Stimulated activated CD8-positive, alpha-beta memory T cell treated with anti-CD3 and anti-CD28 coated beads, Interleukin-12 subunit alpha, Interleukin-12 subunit beta, amount 100 ng/mL, for 4 hours (primary cell): Measurements from ENCODE around the gene ARHGEF2.
"Not testable (repeated sequence)": the region's sequence is repeated elsewhere in the genome, so short reads cannot be mapped to it uniquely, and the experiment has no call there.

Source experiments
- DNase-seq: peaks from one replicate; pipeline ENCODE4 v3.0.0-alpha.2; 2020; ENCODE audit warnings: low read depth

Gene ARHGEF2

GRCh38 chr1:155942578-155943141 lies 35.7 kb downstream of the ARHGEF2 start:
- DNase-seq: no peak

GRCh38 chr1:155941845-155942531 lies 36.4 kb downstream of the ARHGEF2 start:
- no peak for DNase-seq

- DNase-seq: no peak
Observed at GRCh38 chr1:155940993-155941844, 37.1 kb downstream of the ARHGEF2 start, which contains the start of gene RXFP4. TSS of gene RXFP4 (plus strand) at chr1:155941638. CDS start at chr1:155941710, 72 bp downstream.

GRCh38 chr1:155940482-155940992 lies 37.8 kb downstream of the ARHGEF2 start:
- DNase-seq: no peak

- DNase-seq: no peak
Observed at GRCh38 chr1:155938220-155938627, 40.1 kb downstream of the ARHGEF2 start.

GRCh38 chr1:155934936-155935590 lies 43.3 kb downstream of the ARHGEF2 start:
- DNase-seq: no peak

GRCh38 chr1:155934097-155934935 lies 44.0 kb downstream of the ARHGEF2 start, which contains the start of gene KHDC4:
TSS of gene KHDC4 (minus strand) at chr1:155934413. CDS start at chr1:155934373, 40 bp downstream.
- peak; percentile 84 for DNase-seq

- no peak for DNase-seq
Observed at GRCh38 chr1:155933591-155934096, 44.7 kb downstream of the ARHGEF2 start.

- no peak for DNase-seq
Observed at GRCh38 chr1:155932487-155932886, 45.9 kb downstream of the ARHGEF2 start.

GRCh38 chr1:155932081-155932480 lies 46.3 kb downstream of the ARHGEF2 start:
- no peak for DNase-seq

- DNase-seq: no peak
Observed at GRCh38 chr1:155931332-155932038, 46.9 kb downstream of the ARHGEF2 start.

- not testable (repeated sequence) for DNase-seq
Observed at GRCh38 chr1:155930725-155931124, 47.6 kb downstream of the ARHGEF2 start.

GRCh38 chr1:155929057-155929456 lies 49.3 kb downstream of the ARHGEF2 start:
- DNase-seq: no peak

GRCh38 chr1:155925506-155925905 lies 52.8 kb downstream of the ARHGEF2 start:
- DNase-seq: no peak

- no peak for DNase-seq
Observed at GRCh38 chr1:155920717-155921116, 57.6 kb downstream of the ARHGEF2 start.

GRCh38 chr1:155919801-155920200 lies 58.5 kb downstream of the ARHGEF2 start:
- DNase-seq: no peak

GRCh38 chr1:155918660-155919059 lies 59.7 kb downstream of the ARHGEF2 start:
- no peak for DNase-seq

GRCh38 chr1:155913969-155914757 lies 64.2 kb downstream of the ARHGEF2 start:
- no peak for DNase-seq

GRCh38 chr1:155912056-155912536 lies 66.3 kb downstream of the ARHGEF2 start:
- no peak for DNase-seq
